ENCODE measurements around the gene DNAJC1. TPM values are rescaled to one million over a fixed set of nuclear protein-coding genes. Genes with fewer than 3 reads are reported as not detected.

The DNAJC1 gene
- total and polyA plus RNA-seq, 2 of the 8 experiments (the other 6 are each of a cell fraction or from before 2014, with no cell fraction given): 6.8 to 14.8 TPM

DNA sequence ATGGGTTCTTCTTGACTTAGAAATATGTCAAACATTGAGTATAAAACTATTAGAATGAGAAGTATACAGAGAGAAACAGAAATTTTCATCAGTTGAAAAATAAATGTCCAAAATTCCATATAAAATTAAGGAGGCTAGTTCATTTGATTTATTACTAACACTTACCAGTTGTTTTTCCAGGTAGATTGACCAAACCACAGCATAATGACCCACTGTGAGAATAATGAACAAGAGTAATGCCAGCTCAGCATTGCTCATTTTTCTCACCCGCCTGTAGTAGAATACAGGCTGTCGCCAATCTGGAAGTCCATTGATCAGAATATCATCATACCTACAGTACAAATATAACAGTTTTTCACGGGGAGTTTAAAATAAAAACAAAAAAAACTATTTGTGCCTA is 82.9 kb downstream of the DNAJC1 start (continued):
- no peak for TF ChIP-seq KDM5A (IDR thresholded peaks at IDR 0.05; ENCODE audit: low read length)
- no peak for TF ChIP-seq POLR2A (IDR thresholded peaks at IDR 0.05; ENCODE audit: control extremely low read depth in 1 of 2, low read depth in 2 of 2, low read length in 2 of 2)
- no peak for TF ChIP-seq ASH2L (IDR thresholded peaks at IDR 0.05; ENCODE audit: low read length)
- TF ChIP-seq RNF2 (IDR thresholded peaks at IDR 0.05; ENCODE audit: borderline replicate concordance, low read depth, low read length, missing control alignments, poor library complexity, severe bottlenecking): no peak
- TF ChIP-seq CBX5 (IDR thresholded peaks at IDR 0.05; ENCODE audit: low read depth, low read length): no peak
- no peak for TF ChIP-seq KDM4A (IDR thresholded peaks at IDR 0.05; ENCODE audit: low read depth, low read length, severe bottlenecking)
